SU-DHL-6 (cell line): Measurements from ENCODE around the gene SLC6A8.
"Not testable (repeated sequence)": the region's sequence is repeated elsewhere in the genome, so short reads cannot be mapped to it uniquely, and the experiment has no call there.

ENCODE experiments used
- CTCF ChIP-seq: fragments of 200-600 bp; sonication (generic); IDR thresholded peaks from one replicate; pipeline ENCODE4 v1.5.1; 2017; ENCODE audit warnings: antibody characterized with exemption, mild to moderate bottlenecking, low read length, moderate library complexity; ENCODE audit not compliant: insufficient read depth, poor library complexity, severe bottlenecking
- EZH2phosphoT487 ChIP-seq: fragments of 200-600 bp; sonication (generic), shearing (Covaris generic); conservative IDR thresholded peaks from 2 replicates; pipeline ENCODE4 v1.6.1; 2018; ENCODE audit warnings: mild to moderate bottlenecking, antibody characterized with exemption, low read length, moderate library complexity, mixed read lengths

DNA sequence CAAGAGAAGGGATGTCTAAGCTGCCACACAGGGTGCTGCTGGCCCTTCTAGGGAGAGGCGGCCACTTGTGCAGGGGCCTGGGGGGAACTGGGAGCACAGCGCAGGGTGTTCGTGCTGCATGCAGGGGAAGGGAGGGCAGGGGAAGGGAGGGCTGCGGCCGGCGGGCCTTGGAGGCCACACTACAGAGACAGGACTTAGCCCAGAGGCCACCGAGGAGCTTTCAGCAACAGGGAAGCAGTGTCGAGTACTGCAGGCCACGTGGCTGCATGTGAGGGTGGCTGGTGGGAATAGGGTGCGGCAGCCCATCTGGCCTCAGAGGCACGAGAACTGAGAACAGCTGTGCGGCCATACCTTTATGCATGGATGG lies 57.3 kb downstream of the SLC6A8 start:
- not testable (repeated sequence) for TF ChIP-seq CTCF, EZH2phosphoT487
